ENCODE measurements around the gene CD300A.

The CD300A gene

DNA sequence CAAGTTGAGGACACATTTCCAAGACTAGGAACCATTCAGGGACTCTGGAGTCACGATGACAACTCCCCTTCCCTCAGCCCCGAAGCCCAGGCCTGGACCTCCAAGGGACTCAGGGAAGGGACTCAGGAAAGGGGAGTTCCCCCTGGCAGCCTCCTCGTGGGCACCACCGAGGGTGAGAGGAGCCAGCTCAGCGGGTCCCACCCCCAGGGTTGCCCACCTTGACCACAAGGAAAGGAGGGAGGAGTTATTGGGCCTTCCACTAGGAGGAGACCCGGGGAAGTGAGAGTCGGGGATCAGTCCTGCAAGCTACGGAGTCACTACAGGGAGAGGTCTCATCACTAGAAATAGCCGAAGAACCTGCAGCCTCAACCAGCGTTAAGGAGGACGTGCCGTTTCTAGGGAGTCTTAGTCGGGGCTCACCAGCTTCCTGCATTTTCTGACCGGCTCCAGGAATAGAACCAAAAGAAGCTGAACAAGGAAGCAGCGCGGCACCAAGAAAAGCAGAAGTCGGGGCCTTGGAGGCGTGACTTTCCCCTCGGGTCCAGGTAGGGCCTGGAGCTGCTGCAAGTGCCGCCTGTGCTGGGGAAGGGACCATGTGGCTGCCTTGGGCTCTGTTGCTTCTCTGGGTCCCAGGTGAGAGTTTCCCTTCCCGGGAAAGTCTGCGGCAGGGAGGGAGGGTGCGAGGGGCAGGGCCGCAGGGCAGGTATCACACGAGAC is at the start of gene CD300A:
CD300A (plus strand) TSS at position 524 of the 717 bp plus-strand sequence; CDS start at position 594, 70 bp downstream.
- peak; percentile 87 for DNase-seq (ENCODE audit: low read depth)
- TF ChIP-seq, protein P1, sequence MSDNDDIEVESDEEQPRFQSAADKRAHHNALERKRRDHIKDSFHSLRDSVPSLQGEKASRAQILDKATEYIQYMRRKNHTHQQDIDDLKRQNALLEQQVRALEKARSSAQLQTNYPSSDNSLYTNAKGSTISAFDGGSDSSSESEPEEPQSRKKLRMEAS (IDR thresholded peaks at IDR 0.05; ENCODE audit: low read depth, low read length), result peak; percentile 69
- TF ChIP-seq, protein P2, sequence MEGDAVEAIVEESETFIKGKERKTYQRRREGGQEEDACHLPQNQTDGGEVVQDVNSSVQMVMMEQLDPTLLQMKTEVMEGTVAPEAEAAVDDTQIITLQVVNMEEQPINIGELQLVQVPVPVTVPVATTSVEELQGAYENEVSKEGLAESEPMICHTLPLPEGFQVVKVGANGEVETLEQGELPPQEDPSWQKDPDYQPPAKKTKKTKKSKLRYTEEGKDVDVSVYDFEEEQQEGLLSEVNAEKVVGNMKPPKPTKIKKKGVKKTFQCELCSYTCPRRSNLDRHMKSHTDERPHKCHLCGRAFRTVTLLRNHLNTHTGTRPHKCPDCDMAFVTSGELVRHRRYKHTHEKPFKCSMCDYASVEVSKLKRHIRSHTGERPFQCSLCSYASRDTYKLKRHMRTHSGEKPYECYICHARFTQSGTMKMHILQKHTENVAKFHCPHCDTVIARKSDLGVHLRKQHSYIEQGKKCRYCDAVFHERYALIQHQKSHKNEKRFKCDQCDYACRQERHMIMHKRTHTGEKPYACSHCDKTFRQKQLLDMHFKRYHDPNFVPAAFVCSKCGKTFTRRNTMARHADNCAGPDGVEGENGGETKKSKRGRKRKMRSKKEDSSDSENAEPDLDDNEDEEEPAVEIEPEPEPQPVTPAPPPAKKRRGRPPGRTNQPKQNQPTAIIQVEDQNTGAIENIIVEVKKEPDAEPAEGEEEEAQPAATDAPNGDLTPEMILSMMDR (IDR thresholded peaks at IDR 0.05; ENCODE audit: low read depth, low read length), result no peak
- peak within 1 kb of the TSS; percentile 55 for H3K4me3 ChIP-seq (ENCODE audit: low read depth, low read length)

DNA sequence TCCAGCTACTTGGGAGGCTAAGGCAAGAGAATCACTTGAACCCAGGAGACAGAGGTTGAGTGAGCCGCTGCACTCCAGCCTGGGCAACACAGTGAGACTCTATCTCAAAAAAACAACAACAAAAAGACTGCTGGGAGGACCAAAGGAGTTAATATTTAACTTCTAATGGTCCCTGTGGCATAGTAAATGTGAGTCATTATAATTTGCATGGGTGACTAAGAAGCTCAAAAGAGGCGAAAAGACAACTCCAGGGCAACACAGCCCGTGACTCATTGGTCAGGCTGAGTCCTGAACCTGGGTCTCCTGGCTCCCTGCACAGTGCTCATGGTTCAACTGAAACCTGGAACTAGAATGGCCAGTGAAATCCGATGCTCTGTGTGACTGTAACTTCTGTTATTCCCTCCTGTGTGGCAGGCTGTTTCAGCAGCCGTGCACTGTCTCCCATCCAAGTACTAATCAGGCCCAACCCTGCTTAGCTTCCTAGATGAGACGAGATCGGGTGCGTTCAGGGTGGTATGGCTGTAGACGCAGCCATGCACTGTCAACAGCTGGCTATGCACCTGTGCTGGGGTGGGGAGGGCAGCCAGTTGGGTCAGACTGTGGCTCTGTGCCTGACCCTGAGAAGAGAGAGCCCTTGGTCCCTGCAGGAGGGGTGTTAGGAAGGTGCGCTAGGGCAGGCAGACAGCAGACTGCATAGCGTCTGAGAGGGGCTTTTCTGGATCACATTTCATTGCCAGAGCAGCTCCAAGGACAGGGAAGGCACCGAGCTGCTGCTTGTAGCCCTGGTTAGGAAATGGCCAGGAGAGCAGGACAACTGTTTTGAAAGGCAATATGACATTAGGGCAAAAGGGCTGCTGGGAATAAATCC is 49.0 kb upstream of the CD300A start:
- TF ChIP-seq, protein P1 (IDR thresholded peaks at IDR 0.05; ENCODE audit: low read depth, low read length), result no peak
- TF ChIP-seq, protein P2 (IDR thresholded peaks at IDR 0.05; ENCODE audit: low read depth, low read length), result no peak
- TF ChIP-seq MYC (IDR thresholded peaks at IDR 0.05; ENCODE audit: low read depth, low read length), result no peak
- no peak for TF ChIP-seq POLR2A (IDR thresholded peaks at IDR 0.05; ENCODE audit: extremely low read depth, insufficient read length)
- no peak overlapping the region for H3K4me3 ChIP-seq (ENCODE audit: low read depth, low read length)
- DNase-seq (ENCODE audit: low read depth), result peak; percentile 71

GRCh38 chr17:74419928-74420411 is 46.5 kb upstream of the CD300A start:
- TF ChIP-seq, protein P2 (IDR thresholded peaks at IDR 0.05; ENCODE audit: low read depth, low read length), result no peak
- TF ChIP-seq MYC (IDR thresholded peaks at IDR 0.05; ENCODE audit: low read depth, low read length) (no peak), POLR2A (IDR thresholded peaks at IDR 0.05; ENCODE audit: extremely low read depth, insufficient read length) (no peak)
- TF ChIP-seq, protein P1 (IDR thresholded peaks at IDR 0.05; ENCODE audit: low read depth, low read length), result no peak
- no peak overlapping the region for H3K4me3 ChIP-seq (ENCODE audit: low read depth, low read length)
- no peak for DNase-seq (ENCODE audit: low read depth)

DNA sequence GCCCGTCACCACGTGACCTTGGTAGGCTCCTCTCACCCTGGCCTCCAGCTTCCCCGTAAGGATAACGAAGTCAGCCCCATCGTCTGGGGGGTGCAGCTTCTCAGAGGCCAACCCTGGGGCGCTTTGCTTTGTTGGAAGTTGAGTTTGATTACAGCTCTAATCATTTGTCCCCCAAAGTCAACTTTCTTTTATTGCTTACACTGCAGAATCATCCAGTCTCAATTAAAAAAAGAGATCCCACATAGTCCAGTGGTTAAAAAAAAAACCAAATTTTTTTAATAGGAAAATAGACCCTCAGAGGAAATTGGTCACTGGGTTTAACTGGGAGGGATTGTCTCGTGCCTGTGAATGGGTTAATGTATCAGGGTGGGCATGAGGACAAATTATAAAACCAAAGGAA is 42.3 kb upstream of the CD300A start:
- H3K4me3 ChIP-seq (ENCODE audit: low read depth, low read length), result no peak overlapping the region
- TF ChIP-seq, protein P2 (IDR thresholded peaks at IDR 0.05; ENCODE audit: low read depth, low read length), result no peak
- TF ChIP-seq POLR2A (IDR thresholded peaks at IDR 0.05; ENCODE audit: extremely low read depth, insufficient read length) (no peak), MYC (IDR thresholded peaks at IDR 0.05; ENCODE audit: low read depth, low read length) (no peak)
- TF ChIP-seq, protein P1 (IDR thresholded peaks at IDR 0.05; ENCODE audit: low read depth, low read length), result no peak
- no peak for DNase-seq (ENCODE audit: low read depth)

- H3K4me3 ChIP-seq (ENCODE audit: low read depth, low read length), result no peak overlapping the region
- no peak for DNase-seq (ENCODE audit: low read depth)
- TF ChIP-seq, protein P2 (IDR thresholded peaks at IDR 0.05; ENCODE audit: low read depth, low read length), result no peak
- TF ChIP-seq POLR2A (IDR thresholded peaks at IDR 0.05; ENCODE audit: extremely low read depth, insufficient read length) (no peak), MYC (IDR thresholded peaks at IDR 0.05; ENCODE audit: low read depth, low read length) (no peak)
- TF ChIP-seq, protein P1 (IDR thresholded peaks at IDR 0.05; ENCODE audit: low read depth, low read length), result no peak
Observed at GRCh38 chr17:74424657-74425056, 41.8 kb upstream of the CD300A start.

Data from NB4 (cell line).